H1 (cell line): ENCODE data around the gene HNRNPDL. TPM values are rescaled to one million over a fixed set of nuclear protein-coding genes. Genes with fewer than 3 reads are reported as not detected.

Experiments
- CTCF ChIA-PET: fragments of 300-600 bp; sonication (Branson Sonifier 250); formaldehyde crosslinking; loops from one replicate; lab custom pipeline; 2021; ENCODE audit not compliant: partially characterized antibody; lab: Charles Lee
- POLR2A ChIA-PET: fragments of 300-600 bp; sonication (Branson Sonifier 250); formaldehyde crosslinking; loops from one replicate; lab custom pipeline; 2021; ENCODE audit warnings: inconsistent platforms; ENCODE audit not compliant: partially characterized antibody; lab: Charles Lee
- DNase-seq, 2 experiments: peaks; one replicate each; pipeline versions ENCODE4 v3.0.0 to v3.0.0-alpha.2; 2010 to 2022; ENCODE audit warnings: low spot score in 2 of 2, low read depth in 1 of 2, mixed read lengths in 1 of 2
- FAIRE-seq: peaks from 2 replicates; lab custom pipeline; 2011; peaks lifted over from hg19 to GRCh38; lab: Jason Lieb, UNC
- H2AFZ ChIP-seq: 2 replicates; pipeline ENCODE4 v1.8.1; 2012; ENCODE audit warnings: low read length, inconsistent platforms
- H2AK5ac ChIP-seq: 2 replicates; pipeline ENCODE4 v1.6.1; 2013; ENCODE audit warnings: low read depth, low read length
- H2BK120ac ChIP-seq: replicated peaks from 2 replicates; pipeline ENCODE3; 2013; ENCODE audit warnings: low read depth, low read length, inconsistent platforms
- H2BK12ac ChIP-seq: 2 replicates; pipeline ENCODE4 v1.6.1; 2013; ENCODE audit warnings: low read depth, low read length
- H2BK15ac ChIP-seq: 2 replicates; pipeline ENCODE4 v1.6.1; 2013; ENCODE audit warnings: low read length
- H2BK20ac ChIP-seq: 2 replicates; pipeline ENCODE4 v1.6.1; 2013; ENCODE audit warnings: low read length
- H2BK5ac ChIP-seq: 2 replicates; pipeline ENCODE4 v1.6.1; 2013; ENCODE audit warnings: low read depth, low read length
- H3K14ac ChIP-seq: 2 replicates; pipeline ENCODE4 v1.6.1; 2013; ENCODE audit warnings: inconsistent platforms; ENCODE audit not compliant: insufficient read length
- H3K18ac ChIP-seq: 2 replicates; pipeline ENCODE4 v1.6.1; 2013; ENCODE audit warnings: low read length; ENCODE audit errors: extremely low read depth
- H3K23ac ChIP-seq: 2 replicates; pipeline ENCODE4 v1.6.1; 2013; ENCODE audit warnings: inconsistent platforms; ENCODE audit not compliant: insufficient read length
- H3K23me2 ChIP-seq: 2 replicates; pipeline ENCODE4 v1.6.1; 2013; ENCODE audit warnings: low read depth, low read length
- H3K27ac ChIP-seq: 2 replicates; pipeline ENCODE4 v1.6.1; 2011; ENCODE audit warnings: low read depth, low read length, inconsistent platforms
- H3K27me3 ChIP-seq, 4 experiments: replicated peaks in 1 of 4; 1 replicate in 1 of 4; 2 replicates in 3 of 4; pipeline versions ENCODE4 v1.6.1 to v1.8.1; 2011 to 2013; ENCODE audit warnings: low read length in 3 of 4, mild to moderate bottlenecking in 3 of 4, inconsistent platforms in 2 of 4, mixed read lengths in 2 of 4, moderate library complexity in 1 of 4; ENCODE audit not compliant: control insufficient read depth in 3 of 4, insufficient read depth in 3 of 4; ENCODE audit errors: extremely low read depth in 1 of 4
- H3K36me3 ChIP-seq, 4 experiments: 2 replicates each; pipeline versions ENCODE4 v1.6.1 to v1.8.1; 2011 to 2013; ENCODE audit warnings: mild to moderate bottlenecking in 4 of 4, low read length in 3 of 4, moderate library complexity in 2 of 4, control low read depth in 1 of 4, inconsistent platforms in 1 of 4; ENCODE audit not compliant: insufficient read depth in 4 of 4, control insufficient read depth in 2 of 4
- H3K4ac ChIP-seq: replicated peaks from 2 replicates; pipeline ENCODE3; 2013; ENCODE audit warnings: low read length, low read depth, mixed read lengths, inconsistent platforms; ENCODE audit not compliant: insufficient read length
- H3K4me1 ChIP-seq, 4 experiments: replicated peaks in 1 of 4; 1 replicate in 1 of 4; 2 replicates in 3 of 4; pipeline versions ENCODE4 v1.6.1 to v1.8.1; 2011 to 2013; ENCODE audit warnings: low read length in 3 of 4, inconsistent platforms in 2 of 4, mixed read lengths in 1 of 4; ENCODE audit not compliant: insufficient read depth in 4 of 4, control insufficient read depth in 3 of 4
- H3K4me2 ChIP-seq, 2 experiments: 2 replicates each; pipeline versions ENCODE4 v1.6.1 to v1.8.1; 2011 to 2013; ENCODE audit warnings: low read depth in 2 of 2, low read length in 2 of 2, control low read depth in 1 of 2, inconsistent platforms in 1 of 2, mild to moderate bottlenecking in 1 of 2; ENCODE audit not compliant: insufficient read depth in 1 of 2
- H3K4me3 ChIP-seq, 4 experiments: fragments of 200-600, 300-600 bp in 1 of 4; sonication (generic), shearing (Covaris generic), sonication (Bioruptor Twin) in 1 of 4; 2 replicates each; pipeline versions ENCODE4 v1.5.1 to v1.8.1; 2011 to 2016; ENCODE audit warnings: low read length in 4 of 4, low read depth in 3 of 4, control low read depth in 2 of 4, inconsistent platforms in 2 of 4, mild to moderate bottlenecking in 2 of 4, mixed read lengths in 1 of 4, moderate library complexity in 1 of 4; ENCODE audit not compliant: insufficient read depth in 2 of 4; ENCODE audit errors: extremely low read depth in 1 of 4
- H3K56ac ChIP-seq: replicated peaks from 2 replicates; pipeline ENCODE3; 2013; ENCODE audit warnings: low read depth, mild to moderate bottlenecking, mixed read lengths, low read length, inconsistent platforms; ENCODE audit not compliant: insufficient read length
- H3K79me1 ChIP-seq: 2 replicates; pipeline ENCODE4 v1.6.1; 2013; ENCODE audit warnings: low read depth, low read length, control low read depth
- H3K79me2 ChIP-seq, 2 experiments: 2 replicates each; pipeline versions ENCODE4 v1.6.1 to v1.8.1; 2012 to 2013; ENCODE audit warnings: low read length in 2 of 2, mild to moderate bottlenecking in 2 of 2, inconsistent platforms in 1 of 2; ENCODE audit not compliant: insufficient read depth in 2 of 2, control insufficient read depth in 1 of 2
- H3K9ac ChIP-seq, 4 experiments: replicated peaks in 1 of 4; 1 replicate in 1 of 4; 2 replicates in 3 of 4; pipeline versions ENCODE4 v1.6.1 to v1.8.1; 2011 to 2013; ENCODE audit warnings: low read depth in 3 of 4, low read length in 3 of 4, control low read depth in 2 of 4, mild to moderate bottlenecking in 2 of 4, moderate library complexity in 2 of 4, inconsistent platforms in 1 of 4; ENCODE audit errors: extremely low read depth in 1 of 4
- H3K9me3 ChIP-seq, 2 experiments: 2 replicates each; pipeline versions ENCODE4 v1.6.1 to v1.8.1; 2012 to 2013; ENCODE audit warnings: mild to moderate bottlenecking in 2 of 2, moderate library complexity in 2 of 2, control low read depth in 1 of 2, inconsistent platforms in 1 of 2, low read depth in 1 of 2, low read length in 1 of 2, mixed read lengths in 1 of 2; ENCODE audit not compliant: insufficient read depth in 2 of 2
- H4K20me1 ChIP-seq, 2 experiments: replicated peaks in 1 of 2; 2 replicates each; pipeline versions ENCODE3 to v1.8.1; 2011 to 2013; ENCODE audit warnings: inconsistent platforms in 2 of 2, low read length in 2 of 2, mild to moderate bottlenecking in 1 of 2; ENCODE audit not compliant: insufficient read depth in 2 of 2, control insufficient read depth in 1 of 2
- H4K5ac ChIP-seq: 2 replicates; pipeline ENCODE4 v1.6.1; 2013; ENCODE audit warnings: low read length, low read depth, mixed read lengths, inconsistent platforms; ENCODE audit not compliant: insufficient read length
- H4K8ac ChIP-seq: 2 replicates; pipeline ENCODE4 v1.8.0; 2013; ENCODE audit warnings: mild to moderate bottlenecking, moderate library complexity, low read length, inconsistent platforms; ENCODE audit not compliant: insufficient read depth; ENCODE audit errors: extremely low read depth
- H4K91ac ChIP-seq: replicated peaks from 2 replicates; pipeline ENCODE3; 2013; ENCODE audit warnings: low read length, mixed read lengths, inconsistent platforms; ENCODE audit not compliant: insufficient read length
- BACH1 ChIP-seq: IDR thresholded peaks from 2 replicates; pipeline ENCODE4 v1.6.1; 2012; ENCODE audit warnings: low read length, improper control_type of control experiment
- CBX5 ChIP-seq: fragments of 300-800, 300-1000 bp; sonication (generic); IDR thresholded peaks from 2 replicates; pipeline ENCODE4 v1.7.1; 2016; ENCODE audit warnings: antibody characterized with exemption, low read length, low read depth
- JUN ChIP-seq: IDR thresholded peaks from 2 replicates; pipeline ENCODE4 v1.6.1; 2011; ENCODE audit warnings: low read depth, mild to moderate bottlenecking, improper control_type of control experiment, low read length
- NANOG ChIP-seq: IDR thresholded peaks from 2 replicates; pipeline ENCODE4 v1.6.1; 2011; ENCODE audit warnings: low read length, low read depth, mild to moderate bottlenecking, inconsistent platforms; ENCODE audit not compliant: insufficient read depth, poor library complexity, severe bottlenecking
- POLR2AphosphoS5 ChIP-seq: IDR thresholded peaks from 2 replicates; pipeline ENCODE4 v1.6.1; 2011; ENCODE audit warnings: low read depth, low read length
- RBBP5 ChIP-seq: IDR thresholded peaks from 2 replicates; pipeline ENCODE4 v1.7.1; 2012; ENCODE audit warnings: low read depth, mild to moderate bottlenecking, inconsistent platforms, low read length, moderate library complexity, borderline replicate concordance
- RXRA ChIP-seq: IDR thresholded peaks from 2 replicates; pipeline ENCODE4 v1.6.1; 2011; ENCODE audit warnings: low read depth, mild to moderate bottlenecking, low read length, moderate library complexity; ENCODE audit not compliant: insufficient read depth
- TAF1 ChIP-seq: IDR thresholded peaks from 2 replicates; pipeline ENCODE4 v1.6.1; 2011; ENCODE audit warnings: mild to moderate bottlenecking, low read depth, low read length
- TEAD4 ChIP-seq: IDR thresholded peaks from 2 replicates; pipeline ENCODE4 v1.6.1; 2012; ENCODE audit warnings: low read depth, low read length, inconsistent platforms, mixed read lengths
- ZNF274 ChIP-seq: IDR thresholded peaks from 2 replicates; pipeline ENCODE4 v1.7.0; 2012; ENCODE audit warnings: low read length, borderline replicate concordance; ENCODE audit errors: extremely low read depth
- WGBS, 2 experiments: shearing (Covaris generic) in 1 of 2; methylation state at CpG; one replicate each; pipeline versions ENCODE4 v1.1.6 to v1.1.7; 2013 to 2015; ENCODE audit warnings: low lambda C conversion rate in 2 of 2, mixed read lengths in 2 of 2, inconsistent platforms in 1 of 2, low coverage in 1 of 2, missing lambda C conversion rate in 1 of 2; ENCODE audit not compliant: insufficient replicate concordance in 2 of 2, insufficient coverage in 1 of 2, insufficient read length in 1 of 2; ENCODE audit errors: extremely low coverage in 1 of 2, missing lambda C conversion rate in 1 of 2; 5-methylcytosine and 5-hydroxymethylcytosine counted together
- polyA plus RNA-seq, 7 experiments: library from polyadenylated mRNA; depleted of rRNA in 3 of 7; stranded (reverse) in 5 of 7; unstranded in 2 of 7; fragments of >200 nt in 5 of 7; fragments of 200-250 nt in 2 of 7; gene quantifications; 1 replicate in 5 of 7; 2 replicates in 1 of 7; 4 replicates in 1 of 7; pipeline versions ENCODE4 v1.2.1 to v1.2.3, GENCODE V29; 2011 to 2013; ENCODE audit warnings: missing spikeins in 2 of 7, mixed read lengths in 2 of 7
- total RNA-seq: library from RNA; stranded (reverse); fragmentation: NEBNext Ultra II Directional; extraction: Animal tissue kit (Norgen Biotek cat#: 25700); gene quantifications from 2 replicates; pipeline ENCODE4 v1.2.1, GENCODE V29; 2021
- TF ChIP-seq, protein P1 (sequence below): IDR thresholded peaks from 2 replicates; pipeline ENCODE4 v1.6.1; 2012; ENCODE audit warnings: inconsistent platforms
- TF ChIP-seq, protein P2 (sequence below): IDR thresholded peaks from 2 replicates; pipeline ENCODE4 v1.6.1; 2012; ENCODE audit warnings: low read length, inconsistent platforms

Gene HNRNPDL
- total and polyA plus RNA-seq, 2 of the 8 experiments (the other 6 are each of a cell fraction or from before 2014, with no cell fraction given): 197 to 411 TPM

DNA sequence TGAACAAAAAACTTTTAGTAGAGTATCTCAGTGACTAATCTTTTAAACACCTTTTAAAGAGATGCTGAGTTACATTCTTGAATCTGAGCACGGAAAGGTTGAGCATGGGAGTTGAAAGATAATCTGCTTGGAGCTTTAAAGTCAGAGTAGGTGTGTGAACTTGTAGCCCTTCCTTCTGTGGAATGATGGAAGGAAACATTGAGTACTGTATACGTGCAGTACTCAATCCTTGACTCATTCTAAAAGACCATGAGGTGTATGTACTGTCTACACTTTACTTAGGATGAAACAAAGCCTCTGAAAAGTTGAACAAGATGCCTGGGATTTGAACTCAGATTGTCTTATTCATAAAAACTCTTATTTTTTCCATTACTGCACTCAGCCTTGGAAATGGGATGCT, 3.5 kb upstream of the HNRNPDL start:
- no peak overlapping the region for H2BK15ac ChIP-seq
- ChIA-PET POLR2A (interaction anchor here (1.3 kb wide), 1 partner anchor 55 kb away, joined by 3 read pairs; no protein-coding TSS in a partner anchor), CTCF (no interaction called here)
- no peak overlapping the region for H3K27ac ChIP-seq
- H2BK20ac ChIP-seq: no peak overlapping the region
- H3K56ac ChIP-seq: no peak overlapping the region
- no peak overlapping the region for H4K5ac ChIP-seq
- peaks cover 3% of the 10 kb centered on the region; the same call in 1 of the 2 replicates for H3K23me2 ChIP-seq
- H4K91ac ChIP-seq: no peak overlapping the region
- no peaks in the 10 kb centered on the region for H3K9me3 ChIP-seq
- H2AK5ac ChIP-seq: no peak overlapping the region
- DNase-seq: no peak
- no peak overlapping the region for H3K18ac ChIP-seq
- no peak overlapping the region for H2AFZ ChIP-seq
- peaks cover 80 to 93% of the 10 kb centered on the region in 2 experiments for H3K79me2 ChIP-seq
- H4K20me1 ChIP-seq: peaks cover 17 to 31% of the 10 kb centered on the region in 2 experiments
- peaks cover 0 to 11% (median 3%) of the 10 kb centered on the region in 4 experiments; a peak in 2 of 8 replicates for H3K36me3 ChIP-seq
- H3K4ac ChIP-seq: no peak overlapping the region
- no peak overlapping the region for H4K8ac ChIP-seq
- 0 out of 8 replicates have a peak overlapping the region, but pooled peaks of 1 of the 4 experiments have one; percentile 17 for H3K4me3 ChIP-seq
- H3K9ac ChIP-seq: no peak overlapping the region
- H3K4me1 ChIP-seq: peaks cover 0 to 7% (median 0%) of the 10 kb centered on the region in 4 experiments; a peak in 2 of 7 replicates
- FAIRE-seq: no peak
- no peak overlapping the region for H2BK12ac ChIP-seq
- peaks cover 3% of the 10 kb centered on the region; the same call in 1 of the 2 replicates for H3K79me1 ChIP-seq
- 95% methylated on average over 2 of the region's 2 CpGs; no CpG with 5 or more reads in 1 of the 2 experiments for WGBS, 2 experiments
- no peak overlapping the region for H3K23ac ChIP-seq
- H2BK120ac ChIP-seq: no peak overlapping the region
- H3K27me3 ChIP-seq: no peaks in the 10 kb centered on the region
- H3K14ac ChIP-seq: no peak overlapping the region
- peak overlapping the region in 1 of 2 experiments; percentile 5; a peak in 1 of 4 replicates for H3K4me2 ChIP-seq
- no peak overlapping the region for H2BK5ac ChIP-seq
- TF ChIP-seq, protein P1, sequence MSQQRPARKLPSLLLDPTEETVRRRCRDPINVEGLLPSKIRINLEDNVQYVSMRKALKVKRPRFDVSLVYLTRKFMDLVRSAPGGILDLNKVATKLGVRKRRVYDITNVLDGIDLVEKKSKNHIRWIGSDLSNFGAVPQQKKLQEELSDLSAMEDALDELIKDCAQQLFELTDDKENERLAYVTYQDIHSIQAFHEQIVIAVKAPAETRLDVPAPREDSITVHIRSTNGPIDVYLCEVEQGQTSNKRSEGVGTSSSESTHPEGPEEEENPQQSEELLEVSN: no peak
- no peak for TF ChIP-seq POLR2AphosphoS5
- TF ChIP-seq, protein P2, sequence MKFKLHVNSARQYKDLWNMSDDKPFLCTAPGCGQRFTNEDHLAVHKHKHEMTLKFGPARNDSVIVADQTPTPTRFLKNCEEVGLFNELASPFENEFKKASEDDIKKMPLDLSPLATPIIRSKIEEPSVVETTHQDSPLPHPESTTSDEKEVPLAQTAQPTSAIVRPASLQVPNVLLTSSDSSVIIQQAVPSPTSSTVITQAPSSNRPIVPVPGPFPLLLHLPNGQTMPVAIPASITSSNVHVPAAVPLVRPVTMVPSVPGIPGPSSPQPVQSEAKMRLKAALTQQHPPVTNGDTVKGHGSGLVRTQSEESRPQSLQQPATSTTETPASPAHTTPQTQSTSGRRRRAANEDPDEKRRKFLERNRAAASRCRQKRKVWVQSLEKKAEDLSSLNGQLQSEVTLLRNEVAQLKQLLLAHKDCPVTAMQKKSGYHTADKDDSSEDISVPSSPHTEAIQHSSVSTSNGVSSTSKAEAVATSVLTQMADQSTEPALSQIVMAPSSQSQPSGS: no peak
- no peak for TF ChIP-seq JUN
- no peak for TF ChIP-seq TAF1
- TF ChIP-seq CBX5: no peak
- TF ChIP-seq RBBP5: no peak
- no peak for TF ChIP-seq BACH1
- no peak for TF ChIP-seq NANOG
- TF ChIP-seq RXRA: no peak
- TF ChIP-seq ZNF274: no peak
- no peak for TF ChIP-seq TEAD4
